Colonic mucosa (tissue), 4 donors: ENCODE data around the gene RTL5. TPM values are rescaled to one million over a fixed set of nuclear protein-coding genes. Genes with fewer than 3 reads are reported as not detected.

ENCODE experiments used
- DNase-seq: peaks from one replicate; pipeline ENCODE4 v3.0.0-alpha.2; 2020
- H3K27ac ChIP-seq: fragments of 200-600 bp; one replicate; pipeline ENCODE4 v1.8.0; 2021
- H3K27me3 ChIP-seq: fragments of 200-600 bp; one replicate; pipeline ENCODE4 v1.8.0; 2021
- H3K36me3 ChIP-seq: fragments of 200-600 bp; one replicate; pipeline ENCODE4 v1.8.0; 2021
- H3K4me1 ChIP-seq: fragments of 200-600 bp; one replicate; pipeline ENCODE4 v1.8.0; 2021; ENCODE audit warnings: mild to moderate bottlenecking
- H3K4me3 ChIP-seq: fragments of 200-600 bp; one replicate; pipeline ENCODE4 v1.8.0; 2021
- H3K9ac ChIP-seq, 2 donors: one replicate each; pipeline ENCODE4 v1.7.0; 2013; ENCODE audit warnings: control low read depth in 2 of 2, low read depth in 2 of 2, low read length in 2 of 2
- H3K9me3 ChIP-seq: fragments of 200-600 bp; one replicate; pipeline ENCODE4 v1.8.0; 2021
- intact Hi-C: fragments of 100-400 bp; cut with DNase I; formaldehyde crosslinking; loops from one replicate; pipeline ENCODE4 v1.14.1; 2022
- total RNA-seq, 2 donors: library from RNA; stranded (reverse); fragmentation: NEBNext Ultra II Directional in 1 of 2; extraction: Animal tissue kit (Norgen Biotek cat#: 25700) in 1 of 2; gene quantifications; one replicate each; pipeline ENCODE4 v1.2.1, GENCODE V29; 2021
- TF ChIP-seq, protein P1 (sequence below): fragments of 200-600 bp; IDR thresholded peaks from one replicate; pipeline ENCODE4 v1.8.0; 2022; ENCODE audit warnings: antibody characterized with exemption, mild to moderate bottlenecking
- donor health status: healthy.
- donor health status: DM: no; HTN: no; CAD: no.
- donor health status: DM: no; HTN: no; CAD: no.

RTL5 gene
- total RNA-seq, 2 donors from 2014 or later, result 1.2 to 2.1 TPM

DNA sequence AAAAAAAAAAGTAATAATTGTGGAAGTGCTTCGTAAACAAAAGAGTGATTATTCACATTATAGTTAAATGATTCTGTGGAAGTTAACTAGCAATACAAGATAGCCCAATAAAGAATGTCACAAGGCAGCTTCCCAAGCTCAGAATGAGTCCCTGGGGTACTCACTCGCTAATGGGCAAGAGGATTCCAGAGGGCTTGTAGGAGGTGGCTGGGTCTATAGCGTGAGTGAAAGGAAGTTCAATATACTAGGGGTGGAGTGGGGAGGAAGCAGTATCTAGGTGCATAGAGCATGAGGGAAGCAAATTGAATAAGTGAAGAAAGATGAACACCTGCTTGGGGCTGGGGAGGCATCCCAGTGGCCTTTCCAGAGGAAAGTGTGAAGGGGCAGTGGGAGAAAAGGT, 42.5 kb downstream of the RTL5 start:
- Histone ChIP-seq H3K27me3 (no peaks in the 10 kb centered on the region), H3K27ac (no peak overlapping the region), H3K36me3 (no peaks in the 10 kb centered on the region), H3K9ac (no peak overlapping the region), H3K4me3 (no peak overlapping the region), H3K9me3 (no peaks in the 10 kb centered on the region), H3K4me1 (no peaks in the 10 kb centered on the region)
- DNase-seq, result no peak
- TF ChIP-seq, protein P1, sequence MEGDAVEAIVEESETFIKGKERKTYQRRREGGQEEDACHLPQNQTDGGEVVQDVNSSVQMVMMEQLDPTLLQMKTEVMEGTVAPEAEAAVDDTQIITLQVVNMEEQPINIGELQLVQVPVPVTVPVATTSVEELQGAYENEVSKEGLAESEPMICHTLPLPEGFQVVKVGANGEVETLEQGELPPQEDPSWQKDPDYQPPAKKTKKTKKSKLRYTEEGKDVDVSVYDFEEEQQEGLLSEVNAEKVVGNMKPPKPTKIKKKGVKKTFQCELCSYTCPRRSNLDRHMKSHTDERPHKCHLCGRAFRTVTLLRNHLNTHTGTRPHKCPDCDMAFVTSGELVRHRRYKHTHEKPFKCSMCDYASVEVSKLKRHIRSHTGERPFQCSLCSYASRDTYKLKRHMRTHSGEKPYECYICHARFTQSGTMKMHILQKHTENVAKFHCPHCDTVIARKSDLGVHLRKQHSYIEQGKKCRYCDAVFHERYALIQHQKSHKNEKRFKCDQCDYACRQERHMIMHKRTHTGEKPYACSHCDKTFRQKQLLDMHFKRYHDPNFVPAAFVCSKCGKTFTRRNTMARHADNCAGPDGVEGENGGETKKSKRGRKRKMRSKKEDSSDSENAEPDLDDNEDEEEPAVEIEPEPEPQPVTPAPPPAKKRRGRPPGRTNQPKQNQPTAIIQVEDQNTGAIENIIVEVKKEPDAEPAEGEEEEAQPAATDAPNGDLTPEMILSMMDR, result no peak
- intact Hi-C loops, result no loop called here

DNA sequence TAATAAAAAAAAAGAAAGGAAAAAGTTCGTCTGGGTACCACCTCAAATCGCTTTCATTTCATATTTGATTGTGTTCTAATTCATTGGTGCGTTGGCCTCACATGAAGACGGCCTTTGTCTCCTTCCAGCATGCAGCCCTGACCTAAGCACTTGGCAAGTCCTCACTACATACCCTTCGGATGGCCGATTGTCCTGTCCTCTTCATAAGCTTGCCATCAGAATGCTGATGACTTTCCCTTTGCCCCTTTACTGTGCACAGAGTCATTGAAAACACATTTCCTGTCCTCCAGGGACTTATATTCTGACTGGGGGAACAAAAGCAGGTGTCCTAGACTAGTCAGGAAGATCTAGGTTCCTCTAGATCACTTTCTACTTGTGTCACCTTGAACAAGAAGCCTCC, 43.0 kb downstream of the RTL5 start:
- no peaks in the 10 kb centered on the region for H3K4me1 ChIP-seq
- intact Hi-C loops, result no loop called here

GRCh38 chrX:72086995-72087394, 44.7 kb downstream of the RTL5 start:
- TF ChIP-seq, protein P1, result no peak
- H3K36me3 ChIP-seq, result no peaks in the 10 kb centered on the region
- no peak overlapping the region for H3K9ac ChIP-seq
- H3K4me1 ChIP-seq, result no peaks in the 10 kb centered on the region
- no peak overlapping the region for H3K4me3 ChIP-seq
- no peaks in the 10 kb centered on the region for H3K9me3 ChIP-seq
- H3K27me3 ChIP-seq, result no peaks in the 10 kb centered on the region
- intact Hi-C loops, result no loop called here
- no peak overlapping the region for H3K27ac ChIP-seq
- no peak for DNase-seq

More for the DNA sequence above, 43.0 kb downstream of the RTL5 start:
- no peaks in the 10 kb centered on the region for H3K9me3 ChIP-seq
- no peak overlapping the region for H3K9ac ChIP-seq
- TF ChIP-seq, protein P1, result no peak
- no peaks in the 10 kb centered on the region for H3K27me3 ChIP-seq
- no peak for DNase-seq
- no peak overlapping the region for H3K4me3 ChIP-seq
- H3K27ac ChIP-seq, result no peak overlapping the region
- H3K36me3 ChIP-seq, result no peaks in the 10 kb centered on the region

DNA sequence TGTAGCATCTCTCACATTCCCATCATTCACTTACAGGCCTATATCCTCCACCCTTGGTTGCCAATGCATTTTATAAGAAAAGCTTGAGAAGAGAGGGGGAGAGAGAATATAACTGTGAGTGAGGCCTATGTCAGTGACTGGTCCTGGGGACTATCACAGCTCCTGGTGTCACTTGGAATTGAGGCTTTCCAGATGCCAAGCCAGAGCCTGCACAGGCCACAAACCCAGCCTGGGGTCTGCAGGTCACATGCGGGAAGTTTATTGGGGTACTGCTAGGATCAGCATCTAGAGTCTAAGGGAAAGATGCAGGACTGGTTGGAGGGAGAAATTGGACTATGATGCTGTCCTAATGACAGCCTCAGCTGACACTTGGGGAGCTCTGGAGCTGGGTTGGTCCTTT, 47.6 kb downstream of the RTL5 start:
- Histone ChIP-seq H3K36me3 (no peaks in the 10 kb centered on the region), H3K9me3 (no peaks in the 10 kb centered on the region), H3K27ac (no peak overlapping the region), H3K27me3 (no peaks in the 10 kb centered on the region), H3K4me1 (no peaks in the 10 kb centered on the region), H3K4me3 (no peak overlapping the region), H3K9ac (no peak overlapping the region)
- intact Hi-C loops, result no loop called here
- TF ChIP-seq, protein P1, result no peak
- no peak for DNase-seq

GRCh38 chrX:72083291-72083690, 48.4 kb downstream of the RTL5 start:
- Histone ChIP-seq H3K9me3 (no peaks in the 10 kb centered on the region), H3K4me1 (no peaks in the 10 kb centered on the region), H3K4me3 (no peak overlapping the region), H3K27ac (no peak overlapping the region), H3K9ac (no peak overlapping the region), H3K36me3 (no peaks in the 10 kb centered on the region), H3K27me3 (no peaks in the 10 kb centered on the region)
- no peak for DNase-seq
- intact Hi-C loops, result no loop called here
- TF ChIP-seq, protein P1, result no peak
